GM08714 (cell line): ENCODE results near the gene C21orf58.

Experiments
- H3K4me3 ChIP-seq: fragments of 200-500 bp; sonication (Bioruptor generic); 2 replicates; pipeline ENCODE4 v1.5.1; 2014; ENCODE audit warnings: mild to moderate bottlenecking, low read length, inconsistent platforms
- ZNF274 ChIP-seq: IDR thresholded peaks from 2 replicates; pipeline ENCODE4 v1.6.1; 2012; ENCODE audit warnings: mild to moderate bottlenecking, low read depth, low read length

Gene C21orf58

DNA sequence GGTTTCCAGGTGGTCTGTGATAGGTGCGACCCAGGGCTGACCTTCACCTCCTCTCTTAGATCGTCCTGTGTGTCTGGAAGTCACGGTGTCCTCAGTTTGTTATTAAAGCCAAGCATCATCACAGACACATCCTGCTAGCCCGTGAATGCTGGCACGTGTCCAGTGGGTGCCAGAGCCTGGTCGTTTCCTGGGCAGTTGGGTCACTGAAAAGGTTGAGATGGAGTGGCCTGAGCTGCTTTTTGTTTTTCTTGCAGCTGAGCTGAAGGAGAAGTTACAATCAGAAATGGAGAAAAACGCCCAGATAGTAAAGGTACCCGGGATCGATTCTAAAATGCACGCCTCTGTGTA is 23.5 kb upstream of the C21orf58 start:
- no peak for TF ChIP-seq ZNF274

DNA sequence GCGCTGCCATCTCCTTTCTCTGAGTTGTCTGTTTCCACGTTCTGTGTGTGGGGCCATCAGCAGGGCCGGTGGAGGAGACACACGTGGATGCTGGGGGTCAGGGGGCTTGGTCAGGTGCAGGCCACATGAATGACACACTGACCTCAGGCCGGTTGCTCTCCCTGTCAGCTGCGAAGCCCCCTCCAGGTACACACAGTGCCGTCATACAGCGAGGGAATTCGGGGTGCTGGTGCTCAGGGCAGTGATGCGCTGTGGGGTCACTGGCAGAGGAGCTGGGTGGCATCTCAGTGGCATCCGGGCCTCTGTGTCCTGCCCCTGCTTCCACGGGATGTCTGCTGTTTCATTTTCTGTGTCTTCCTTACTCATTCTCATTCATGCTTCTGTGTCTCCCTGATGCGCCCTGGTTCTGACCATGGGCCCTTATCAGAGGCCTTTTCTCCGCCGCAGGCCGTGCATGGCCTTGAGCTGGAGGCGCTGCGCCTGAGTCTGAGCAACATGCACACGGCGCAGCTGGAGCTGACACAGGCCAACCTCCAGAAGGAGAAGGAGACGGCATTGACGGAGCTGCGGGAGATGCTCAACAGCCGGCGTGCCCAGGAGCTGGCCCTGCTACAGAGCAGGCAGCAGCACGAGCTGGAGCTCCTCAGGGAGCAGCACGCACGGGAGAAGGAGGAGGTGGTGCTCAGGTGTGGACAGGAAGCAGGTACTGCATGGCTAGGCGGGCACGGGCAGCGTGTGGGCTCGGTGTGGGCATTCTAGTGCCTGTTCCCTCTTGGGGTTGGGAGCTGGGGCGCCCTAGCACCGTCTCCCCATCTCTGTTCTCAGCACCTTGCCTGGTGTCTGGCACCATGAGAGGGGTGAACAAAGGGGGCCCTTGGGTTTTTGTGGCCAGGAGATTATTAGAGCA is 22.9 kb upstream of the C21orf58 start:
- no peak for TF ChIP-seq ZNF274
- H3K4me3 ChIP-seq: no peak overlapping the region

More for the DNA sequence above, 23.5 kb upstream of the C21orf58 start:
- H3K4me3 ChIP-seq: no peak overlapping the region

DNA sequence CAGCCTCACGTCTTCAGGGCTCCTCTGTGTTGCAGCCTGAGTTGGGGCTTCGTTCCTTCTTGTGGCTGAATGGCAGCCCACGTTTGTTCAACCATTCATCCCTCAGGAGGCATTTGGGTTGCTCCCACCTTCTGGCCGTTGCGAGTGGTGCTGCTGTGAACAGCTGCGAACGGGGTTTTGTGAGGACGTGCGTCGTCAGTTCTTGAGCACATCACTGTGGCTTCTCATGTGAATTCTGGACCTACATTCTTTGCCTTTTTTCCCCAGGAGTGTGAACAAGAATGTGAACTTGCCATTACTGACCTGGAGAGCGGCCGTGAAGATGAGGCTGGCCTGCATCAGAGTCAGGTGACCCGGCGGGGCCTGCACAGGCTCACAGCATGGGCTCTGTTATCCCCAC is 22.2 kb upstream of the C21orf58 start:
- H3K4me3 ChIP-seq: no peak overlapping the region
- no peak for TF ChIP-seq ZNF274

DNA sequence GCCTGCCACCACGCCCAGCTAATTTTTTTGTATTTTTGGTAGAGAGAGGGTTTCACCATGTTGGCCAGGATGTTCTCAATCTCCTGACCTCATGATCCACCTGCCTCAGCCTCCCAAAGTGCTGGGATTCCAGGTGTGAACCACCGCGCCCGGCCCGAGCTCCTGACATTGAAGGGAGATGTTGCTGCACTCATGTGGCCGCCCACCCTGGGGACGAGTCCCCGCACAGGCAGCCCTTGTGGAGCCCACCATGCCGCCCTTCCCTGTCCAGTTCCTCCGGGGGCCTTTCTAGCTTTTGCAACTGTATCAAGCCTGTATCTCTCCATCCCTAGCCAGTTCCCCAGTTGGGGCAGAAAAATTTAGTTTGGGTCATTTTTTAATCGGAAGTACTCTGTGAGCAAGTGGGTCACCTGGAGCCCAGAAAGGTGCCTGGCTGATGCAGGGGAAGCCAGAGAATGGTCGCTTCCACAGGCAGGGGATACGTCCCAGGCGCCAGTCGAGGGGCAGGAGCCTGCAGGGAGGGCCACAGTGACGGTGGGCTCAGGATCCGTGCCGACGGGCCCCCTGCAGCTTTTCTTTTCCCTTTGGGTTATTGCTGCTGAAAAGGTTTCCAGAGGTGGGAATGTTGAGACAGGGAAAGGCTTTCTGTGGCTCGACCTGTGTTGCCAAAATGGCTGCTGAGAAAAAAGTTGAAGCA is 20.7 kb upstream of the C21orf58 start:
- TF ChIP-seq ZNF274: no peak
- H3K4me3 ChIP-seq: no peak overlapping the region

DNA sequence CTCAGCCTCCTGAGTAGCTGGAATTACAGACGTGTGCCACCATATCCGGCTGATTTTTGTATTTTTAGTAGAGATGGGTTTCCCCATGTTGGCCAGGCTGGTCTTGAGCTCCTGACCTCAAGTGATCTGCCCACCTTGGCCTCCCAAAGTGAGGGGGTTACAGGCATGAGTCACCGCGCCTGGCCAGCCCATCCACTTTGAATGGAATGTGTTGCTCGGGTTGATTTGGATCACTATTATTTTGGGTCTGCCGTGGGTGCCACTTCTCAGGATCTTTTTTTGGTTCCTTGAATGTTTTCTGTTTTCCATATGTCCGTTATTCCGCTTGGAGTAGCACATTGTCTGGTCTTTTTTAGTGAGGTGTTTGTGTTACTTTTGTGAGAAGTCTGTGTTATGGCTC is 17.3 kb upstream of the C21orf58 start:
- H3K4me3 ChIP-seq: no peak overlapping the region
- TF ChIP-seq ZNF274: no peak

DNA sequence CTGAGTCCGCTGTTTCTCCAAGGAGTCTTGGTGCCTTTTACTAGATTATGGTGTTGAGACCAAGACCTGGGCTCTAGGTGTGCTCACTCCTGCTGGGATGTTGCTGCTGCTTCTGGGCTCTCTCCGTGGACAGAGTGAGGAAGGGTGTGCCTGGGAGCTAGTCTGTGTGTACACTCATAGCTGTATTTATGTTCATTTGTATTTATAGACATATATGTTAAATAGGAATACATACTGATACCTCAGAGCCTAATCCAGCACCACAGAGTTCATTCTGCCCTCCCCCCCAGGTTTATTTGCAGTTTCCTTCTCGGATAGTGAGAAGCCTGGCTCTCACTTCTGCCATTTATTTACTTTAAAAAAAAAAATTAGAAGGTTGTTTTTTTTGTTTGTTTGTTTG is 12.9 kb upstream of the C21orf58 start:
- TF ChIP-seq ZNF274: no peak
- H3K4me3 ChIP-seq: no peak overlapping the region

DNA sequence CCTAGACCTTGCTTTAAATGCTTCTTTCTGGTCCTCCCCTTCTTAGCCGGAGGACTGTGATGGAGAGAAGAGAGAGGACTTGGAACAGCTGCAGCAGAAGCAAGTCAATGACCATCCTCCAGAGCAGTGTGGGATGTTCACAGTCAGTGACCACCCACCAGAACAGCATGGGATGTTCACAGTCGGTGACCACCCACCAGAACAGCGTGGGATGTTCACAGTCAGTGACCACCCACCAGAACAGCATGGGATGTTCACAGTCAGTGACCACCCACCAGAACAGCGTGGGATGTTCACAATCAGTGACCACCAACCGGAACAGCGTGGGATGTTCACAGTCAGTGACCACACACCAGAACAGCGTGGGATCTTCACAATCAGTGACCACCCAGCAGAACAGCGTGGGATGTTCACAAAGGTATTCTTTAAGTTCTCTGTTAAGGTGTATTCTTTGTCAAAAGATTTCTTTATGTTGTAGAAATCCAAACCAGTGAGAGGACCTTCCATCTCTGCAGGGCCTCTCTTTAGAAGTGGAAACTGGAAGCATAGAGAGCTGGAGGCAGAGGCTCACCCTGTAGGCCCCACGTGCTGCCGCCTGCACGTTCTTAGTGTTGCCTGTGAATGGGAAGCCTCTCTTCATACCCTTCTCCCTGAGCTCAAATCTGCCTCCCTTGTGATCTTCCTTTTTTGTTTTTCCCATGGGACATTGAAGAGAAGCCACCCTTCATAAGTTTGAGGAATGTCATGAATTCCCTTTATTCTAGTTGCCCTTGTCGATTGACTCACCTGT is 10.9 kb upstream of the C21orf58 start:
- no peak overlapping the region for H3K4me3 ChIP-seq
- TF ChIP-seq ZNF274: no peak

DNA sequence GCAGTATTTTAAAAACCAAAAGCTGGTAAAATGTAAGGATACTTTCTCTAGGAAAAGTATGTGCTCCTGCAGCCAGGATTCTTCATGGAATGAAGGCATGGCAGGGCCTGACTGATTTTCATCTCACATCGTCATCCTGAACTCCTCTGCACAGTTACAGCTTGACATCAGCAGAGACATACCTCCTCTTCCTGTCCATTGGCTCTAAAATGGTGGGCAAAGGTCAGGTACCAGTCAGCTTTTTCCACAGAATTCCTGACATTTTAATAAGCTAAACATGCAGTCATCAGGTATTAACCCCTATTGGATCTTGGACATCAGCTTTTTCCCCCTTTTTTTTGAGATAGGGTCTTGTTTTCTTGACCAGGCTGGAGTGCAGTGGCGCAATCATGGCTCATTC is 6.1 kb upstream of the C21orf58 start:
- H3K4me3 ChIP-seq: no peak overlapping the region
- no peak for TF ChIP-seq ZNF274

DNA sequence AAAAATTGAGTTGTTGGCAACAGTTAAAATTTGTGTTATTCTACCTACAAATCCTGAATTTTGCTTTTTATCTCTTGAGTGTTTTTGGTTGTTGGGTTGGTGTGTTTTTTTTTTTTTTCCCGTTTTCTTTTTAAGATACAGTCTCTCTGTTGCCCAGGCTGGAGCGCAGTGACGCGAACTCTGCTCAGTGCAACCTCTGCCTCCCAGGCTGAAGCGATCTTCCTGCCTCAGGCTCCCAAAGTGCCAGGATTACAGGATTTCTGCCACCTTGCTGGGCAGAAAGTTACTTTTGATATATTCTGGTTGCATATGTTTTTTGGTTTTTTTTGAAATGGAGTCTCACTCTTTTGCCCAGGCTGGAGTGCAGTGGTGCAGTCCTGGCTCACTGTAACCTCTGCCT is 4.5 kb upstream of the C21orf58 start:
- TF ChIP-seq ZNF274: no peak
- H3K4me3 ChIP-seq: no peak overlapping the region

DNA sequence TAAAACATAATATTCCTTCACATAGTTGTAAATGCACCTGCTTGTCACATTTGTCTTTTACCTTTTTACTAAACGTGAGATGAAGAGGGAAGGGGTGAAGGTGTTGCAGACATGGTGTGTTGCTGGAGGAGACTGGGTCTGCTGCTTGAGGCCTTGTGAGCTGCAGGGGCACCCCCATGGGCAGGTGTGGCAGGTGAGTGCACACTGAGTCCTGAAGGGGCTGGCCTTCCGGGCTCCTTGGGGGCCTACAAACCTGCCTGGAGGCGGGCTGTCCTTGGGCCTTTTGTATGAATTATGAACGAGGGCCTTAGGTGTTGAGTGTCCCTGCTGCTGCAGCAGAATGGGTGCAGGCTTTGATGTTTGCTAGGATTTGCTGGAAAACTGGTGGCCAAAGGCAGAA is 4.0 kb upstream of the C21orf58 start:
- H3K4me3 ChIP-seq: no peak overlapping the region
- no peak for TF ChIP-seq ZNF274

DNA sequence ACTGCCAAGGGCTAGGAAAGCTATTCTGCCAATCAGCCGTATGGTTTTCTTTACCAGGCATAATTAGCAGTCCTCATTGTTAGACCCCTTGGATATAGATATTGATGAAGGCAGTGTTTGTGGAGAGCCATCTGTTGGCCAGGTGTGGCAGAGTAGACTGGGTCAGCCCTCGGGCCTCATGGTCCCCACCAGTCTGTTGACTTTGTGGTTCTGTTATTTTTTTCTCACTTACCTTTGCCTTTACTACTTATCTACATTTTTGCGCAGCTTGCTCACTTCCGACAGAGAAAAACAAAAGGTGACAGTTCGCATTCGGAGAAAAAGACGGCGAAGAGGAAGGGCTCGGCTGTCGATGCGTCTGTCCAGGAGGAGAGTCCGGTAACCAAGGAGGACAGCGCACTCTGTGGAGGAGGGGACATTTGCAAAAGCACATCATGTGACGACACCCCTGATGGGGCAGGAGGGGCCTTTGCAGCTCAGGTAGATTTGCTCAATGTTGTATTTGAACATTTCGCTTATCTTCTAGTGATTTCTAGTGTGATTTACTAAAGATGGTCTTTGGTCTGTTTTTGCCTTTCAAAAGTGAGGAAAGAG is 2.5 kb upstream of the C21orf58 start:
- H3K4me3 ChIP-seq: no peak overlapping the region
- TF ChIP-seq ZNF274: no peak

DNA sequence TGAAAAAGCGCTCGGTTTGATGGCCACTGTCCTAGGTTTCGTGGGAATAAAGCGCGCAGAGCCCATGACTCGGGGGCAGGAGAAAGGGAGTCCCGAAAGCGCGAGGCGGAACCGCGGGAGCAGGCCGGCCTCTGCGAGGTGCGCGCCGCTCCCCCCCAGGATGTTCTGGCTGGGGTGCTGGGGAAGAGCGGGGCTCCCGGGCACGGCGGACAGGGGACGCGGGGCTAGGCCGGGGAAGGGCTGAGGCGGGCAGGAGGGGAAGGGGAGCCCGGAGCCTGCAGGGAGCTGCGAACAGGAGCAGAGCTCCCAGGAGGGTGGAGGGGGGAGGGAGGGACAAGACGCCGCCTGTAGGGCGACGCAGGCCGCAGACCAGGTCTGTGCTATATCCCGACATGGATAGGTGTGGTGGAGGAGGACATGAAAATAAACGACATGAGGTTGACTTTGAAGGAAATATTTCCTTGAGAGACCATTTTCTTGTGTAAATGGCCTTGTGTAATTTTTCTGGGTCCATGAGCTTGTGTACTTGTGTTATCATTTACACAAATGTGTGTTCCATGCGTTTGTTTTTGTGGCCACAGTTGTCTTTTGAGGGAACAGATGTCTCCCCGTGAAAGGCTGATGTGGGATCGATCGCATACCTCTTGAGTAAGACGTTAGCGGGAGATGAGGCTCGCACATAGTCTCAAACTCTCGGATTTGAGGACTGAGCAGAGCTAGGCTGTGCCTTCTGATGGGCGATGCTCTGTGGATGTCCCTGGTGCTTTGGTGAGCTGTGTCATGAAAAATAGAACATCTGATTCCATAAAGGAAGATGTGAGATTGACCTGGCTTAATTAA is 1.6 kb upstream of the C21orf58 start:
- peak overlapping the region; percentile 79 for H3K4me3 ChIP-seq
- no peak for TF ChIP-seq ZNF274

DNA sequence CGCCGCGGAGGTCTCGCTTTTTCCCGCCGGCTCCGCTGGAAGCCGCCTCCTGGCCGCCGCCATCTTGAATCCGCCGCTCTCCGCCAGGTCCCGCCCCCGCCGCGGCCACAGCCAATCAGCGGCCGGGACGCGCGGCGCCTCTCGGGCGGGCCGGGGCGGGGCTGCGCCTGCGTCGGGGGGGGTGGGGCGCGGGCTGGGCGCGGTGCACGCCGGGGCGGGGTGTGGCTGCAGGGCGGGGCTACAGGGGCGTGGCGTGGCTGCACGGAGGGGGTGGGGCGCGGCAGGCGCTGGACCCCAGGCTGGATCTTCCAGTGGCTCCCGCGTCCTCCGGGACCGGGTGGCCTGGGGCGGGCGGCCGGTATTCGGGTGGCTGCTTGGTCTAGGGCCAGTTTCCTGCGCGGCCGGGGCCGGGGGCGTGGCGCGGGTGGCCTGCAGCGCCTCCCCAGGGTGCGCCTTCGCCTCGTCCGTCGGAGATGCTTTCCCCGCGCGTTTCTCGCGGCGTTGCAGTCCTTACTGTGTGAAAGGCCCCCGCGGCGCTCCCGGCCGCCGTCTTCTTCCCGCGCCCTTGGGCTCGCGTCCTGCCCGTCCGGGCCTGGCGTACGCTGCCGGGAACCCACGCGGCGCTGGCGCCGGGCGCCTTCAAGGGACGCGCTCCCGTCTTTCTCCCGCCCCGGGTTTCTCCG is 861 bp upstream of the C21orf58 start:
- H3K4me3 ChIP-seq: peak overlapping the region; percentile 96
- no peak for TF ChIP-seq ZNF274
